T follicular helper cell (primary cell): Measurements from ENCODE around the gene RTP5.

ENCODE experiments used
- DNase-seq: peaks from one replicate; pipeline ENCODE4 v3.0.0-alpha.2; 2020; ENCODE audit warnings: low read depth

Gene RTP5

DNA sequence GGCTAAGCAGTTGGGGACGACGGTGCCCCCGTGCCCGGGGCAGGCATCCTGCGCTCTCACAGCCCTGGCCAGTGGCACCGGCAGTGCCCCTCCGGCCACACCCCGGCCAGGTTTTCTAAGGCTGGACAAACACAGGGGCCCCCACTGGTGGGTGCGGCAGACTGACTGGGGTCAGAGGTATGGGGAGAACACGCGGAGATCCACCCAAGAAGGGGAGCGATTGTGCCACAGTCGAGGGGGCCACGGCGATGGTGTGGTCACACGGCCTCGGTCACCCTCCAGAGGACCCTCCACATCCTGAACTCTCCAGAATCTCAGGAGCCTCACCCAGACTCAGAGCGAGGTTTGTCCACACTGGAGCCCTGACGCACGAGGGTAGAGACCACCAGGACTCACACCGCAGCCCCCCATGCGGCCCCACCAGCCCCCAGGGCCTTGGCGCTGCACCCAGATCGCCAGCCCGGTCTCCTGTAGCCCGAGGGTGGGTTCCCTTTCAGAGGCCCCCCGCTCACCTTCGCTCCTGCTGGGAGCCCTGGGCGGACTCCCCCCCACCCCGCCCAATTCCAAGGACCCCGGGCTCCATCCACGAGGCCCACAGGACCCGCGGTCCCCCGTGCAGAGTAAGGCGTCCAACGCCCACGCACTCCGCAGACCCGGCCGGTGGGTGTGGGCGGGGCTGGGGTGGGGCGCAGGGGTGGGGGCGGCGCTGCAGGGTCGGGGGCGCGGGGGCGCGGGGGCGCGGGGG is 26.0 kb upstream of the RTP5 start:
- no peak for DNase-seq

DNA sequence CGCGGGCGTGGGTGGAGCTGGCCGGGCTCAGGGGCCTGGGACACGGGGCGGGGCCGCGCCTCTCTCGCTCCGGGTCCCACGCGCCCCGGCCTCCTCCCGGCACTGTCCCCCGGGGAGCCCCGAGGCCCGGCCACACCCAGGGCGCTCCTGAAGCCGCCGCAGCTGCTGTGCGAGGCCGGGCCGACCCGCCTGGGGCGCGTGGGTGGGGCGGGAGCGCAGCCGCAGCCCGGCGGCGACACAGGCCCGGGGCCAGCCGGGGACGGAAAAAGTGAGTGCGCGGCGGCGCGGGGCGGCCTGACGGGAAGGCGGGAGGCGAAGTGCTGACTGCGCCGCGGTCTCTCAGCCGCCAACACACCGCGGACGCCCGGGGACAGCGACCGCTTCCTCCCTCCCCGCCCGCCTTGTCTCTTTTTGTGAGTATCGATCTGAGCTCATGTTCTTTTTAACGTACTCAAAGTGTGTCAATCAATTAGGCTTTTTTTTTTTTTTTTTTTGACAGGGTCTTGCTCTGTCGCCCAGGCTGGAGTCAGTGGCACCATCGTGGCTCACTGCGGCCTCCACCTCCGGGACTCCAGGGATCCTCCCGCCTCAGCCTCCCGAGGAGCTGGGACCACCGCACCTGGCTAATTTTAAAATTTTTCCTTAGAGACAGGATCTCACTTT is 25.3 kb upstream of the RTP5 start:
- DNase-seq: peak; percentile 67

- no peak for DNase-seq
Measured at GRCh38 chr2:241844831-241845578, 24.5 kb upstream of the RTP5 start.

DNA sequence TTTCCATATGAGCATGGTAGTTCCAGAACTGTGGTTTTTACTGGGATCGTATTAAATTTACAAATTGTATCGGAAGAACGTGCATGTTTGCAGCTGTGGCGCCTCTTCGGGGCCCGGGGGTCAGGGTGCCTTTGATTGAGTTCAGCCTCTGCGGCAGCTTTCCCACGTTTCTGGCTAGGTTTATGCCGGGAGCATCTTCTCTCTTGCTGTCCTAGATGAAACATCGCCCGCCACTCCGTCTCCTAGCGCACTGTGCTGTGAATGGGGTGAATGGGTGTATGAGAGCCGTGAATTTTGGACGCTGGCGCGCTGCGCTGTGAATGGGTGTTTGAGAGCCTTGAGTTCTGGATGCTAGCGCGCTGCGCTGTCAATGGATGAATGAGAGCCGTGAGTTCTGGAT is 23.1 kb upstream of the RTP5 start:
- DNase-seq: no peak

- DNase-seq: no peak
Measured at GRCh38 chr2:241848761-241849615, 20.5 kb upstream of the RTP5 start.

GRCh38 chr2:241849616-241850543 is 19.6 kb upstream of the RTP5 start:
- no peak for DNase-seq

DNA sequence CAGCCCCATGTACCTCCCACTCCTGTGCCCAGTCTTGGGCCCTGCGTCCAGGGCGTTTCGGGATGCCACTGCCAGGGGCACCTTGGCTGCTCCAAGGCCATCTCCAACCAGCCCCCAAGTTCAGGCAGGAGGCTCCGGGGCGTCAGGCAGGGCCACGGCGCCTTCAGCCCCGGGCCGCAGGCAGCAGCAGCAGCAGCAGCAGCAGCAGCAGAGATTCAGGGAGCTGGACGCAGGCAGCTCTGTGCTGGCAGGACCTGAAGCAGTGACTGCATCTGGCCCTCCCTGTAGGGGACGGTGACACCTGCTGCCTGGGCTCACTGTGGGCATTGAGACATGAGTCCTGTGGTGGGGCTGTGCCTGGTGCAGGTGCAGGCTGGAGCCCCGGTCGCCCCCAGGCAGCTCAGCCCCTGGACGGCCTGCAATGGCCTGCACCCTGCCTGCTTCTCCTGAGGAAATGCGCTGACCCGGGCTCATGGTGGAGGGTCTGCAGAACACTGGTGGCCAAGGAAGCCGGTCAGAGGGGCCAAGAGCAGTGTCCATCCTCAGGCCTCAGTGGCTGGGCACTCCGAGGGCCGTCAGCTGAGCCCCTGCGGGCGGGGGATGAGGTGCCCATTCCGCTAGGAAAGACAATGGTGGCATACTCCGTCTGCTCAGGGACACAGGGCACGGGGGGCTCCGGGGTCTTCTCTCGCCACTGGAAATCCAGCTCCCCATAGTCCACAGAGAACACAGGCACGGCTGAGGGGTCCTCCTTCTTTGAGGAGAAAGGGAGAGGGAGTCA is 18.8 kb upstream of the RTP5 start:
- no peak for DNase-seq

- no peak for DNase-seq
Measured at GRCh38 chr2:241851325-241852115, 18.0 kb upstream of the RTP5 start.

DNA sequence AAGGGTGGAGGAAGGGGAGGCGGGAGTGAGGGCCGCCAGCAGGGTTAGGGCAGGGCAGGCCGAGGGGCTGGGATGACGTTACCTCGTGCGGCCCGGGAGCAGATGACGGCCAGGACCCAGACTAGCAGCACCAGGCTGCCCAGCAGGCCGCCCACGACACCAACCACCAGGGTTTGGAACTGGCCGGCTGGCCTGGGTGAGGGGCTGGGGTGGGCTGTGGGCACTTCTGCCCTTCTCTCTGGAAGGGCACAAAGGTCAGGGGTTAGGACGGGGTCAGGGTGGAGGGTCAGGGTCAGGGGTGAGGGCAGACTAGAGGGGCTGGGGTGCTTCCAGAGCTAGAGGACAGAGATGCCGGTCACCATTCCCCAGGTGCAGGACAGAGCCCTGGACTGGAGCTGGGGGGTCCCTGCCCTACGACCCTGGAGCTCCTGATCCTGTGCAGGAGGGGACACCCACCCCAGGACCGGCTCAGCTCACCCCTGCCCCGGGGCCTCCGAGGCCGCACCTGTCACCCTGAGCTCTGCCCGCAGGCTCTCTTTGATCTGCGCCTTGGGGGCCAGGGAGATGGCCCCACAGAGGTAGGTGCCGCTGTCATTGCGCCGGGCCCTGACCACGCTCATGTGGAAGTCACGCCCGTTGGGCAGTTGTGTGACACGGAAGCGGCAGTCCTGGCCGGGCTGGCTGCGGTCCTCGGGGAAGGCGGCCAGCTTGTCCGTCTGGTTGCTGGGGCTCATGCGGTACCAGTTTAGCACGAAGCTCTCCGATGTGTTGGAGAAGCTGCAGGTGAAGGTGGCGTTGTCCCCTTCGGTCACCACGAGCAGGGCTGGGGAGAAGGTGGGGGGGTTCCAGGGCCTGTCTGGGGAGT is 17.2 kb upstream of the RTP5 start:
- DNase-seq: no peak

DNA sequence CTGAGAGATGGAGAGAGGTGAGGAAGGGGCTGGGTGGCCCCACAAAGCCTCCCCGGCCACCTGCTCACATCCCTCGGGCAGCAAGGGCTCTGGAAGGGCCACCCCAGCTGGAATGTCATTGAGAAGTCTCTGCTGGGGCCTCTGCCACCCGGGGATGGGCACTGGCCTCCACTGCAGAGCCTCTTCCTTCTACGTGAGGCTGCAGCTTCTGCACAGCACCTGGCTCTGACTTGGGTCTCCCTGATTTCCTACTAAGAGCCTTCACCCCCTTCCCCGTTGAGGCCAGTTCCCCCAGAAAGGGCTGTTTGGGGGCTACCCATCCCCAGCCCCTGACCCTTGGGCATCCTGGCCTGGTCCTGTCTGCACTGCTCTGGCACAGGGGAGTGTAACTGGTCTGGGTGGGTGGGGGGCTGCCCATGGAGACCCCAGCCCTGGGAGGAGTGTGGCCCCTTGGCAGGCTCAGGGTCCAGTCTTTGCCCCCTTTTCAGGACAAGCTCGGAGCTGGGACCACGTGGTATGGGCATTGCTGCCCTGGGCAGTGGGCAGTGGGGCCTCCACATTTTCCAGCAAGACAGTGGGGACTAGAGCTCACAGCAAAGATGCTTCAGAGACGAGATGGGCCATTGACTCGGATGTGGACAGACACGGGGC is 16.4 kb upstream of the RTP5 start:
- DNase-seq: no peak

DNA sequence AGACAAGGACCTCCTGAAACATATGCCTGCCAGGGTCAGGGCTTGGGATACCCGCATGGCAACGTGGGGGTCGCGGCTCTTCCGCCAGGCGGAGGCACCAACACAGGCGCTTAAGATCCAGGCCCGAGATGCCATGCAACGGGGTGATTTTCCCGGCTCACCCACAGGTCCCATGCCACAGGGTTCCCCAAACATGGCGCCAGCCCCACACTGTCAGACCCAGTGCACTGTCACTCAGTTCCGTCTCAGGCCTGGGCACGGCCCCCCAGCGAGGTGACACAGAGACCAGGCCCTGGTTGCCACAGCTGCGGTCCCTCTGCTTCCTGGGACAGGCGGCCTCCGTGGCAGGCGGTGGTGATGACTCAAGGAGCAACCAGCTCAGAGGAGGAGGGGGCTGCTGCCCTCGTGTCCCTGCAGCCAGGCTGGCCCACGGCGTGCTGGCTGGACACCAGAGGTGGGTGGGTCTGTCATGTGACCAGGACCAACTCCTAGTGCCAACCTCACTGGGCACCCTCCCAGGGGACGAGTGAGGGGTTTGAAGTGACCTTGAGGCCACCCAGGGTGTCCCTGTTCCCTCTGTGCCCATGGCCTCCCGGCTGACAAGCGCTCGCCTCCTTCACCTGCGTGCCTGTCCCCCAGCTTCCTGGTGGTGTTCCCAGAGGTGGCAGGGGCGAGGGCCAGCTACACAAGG is 15.7 kb upstream of the RTP5 start:
- DNase-seq: no peak

DNA sequence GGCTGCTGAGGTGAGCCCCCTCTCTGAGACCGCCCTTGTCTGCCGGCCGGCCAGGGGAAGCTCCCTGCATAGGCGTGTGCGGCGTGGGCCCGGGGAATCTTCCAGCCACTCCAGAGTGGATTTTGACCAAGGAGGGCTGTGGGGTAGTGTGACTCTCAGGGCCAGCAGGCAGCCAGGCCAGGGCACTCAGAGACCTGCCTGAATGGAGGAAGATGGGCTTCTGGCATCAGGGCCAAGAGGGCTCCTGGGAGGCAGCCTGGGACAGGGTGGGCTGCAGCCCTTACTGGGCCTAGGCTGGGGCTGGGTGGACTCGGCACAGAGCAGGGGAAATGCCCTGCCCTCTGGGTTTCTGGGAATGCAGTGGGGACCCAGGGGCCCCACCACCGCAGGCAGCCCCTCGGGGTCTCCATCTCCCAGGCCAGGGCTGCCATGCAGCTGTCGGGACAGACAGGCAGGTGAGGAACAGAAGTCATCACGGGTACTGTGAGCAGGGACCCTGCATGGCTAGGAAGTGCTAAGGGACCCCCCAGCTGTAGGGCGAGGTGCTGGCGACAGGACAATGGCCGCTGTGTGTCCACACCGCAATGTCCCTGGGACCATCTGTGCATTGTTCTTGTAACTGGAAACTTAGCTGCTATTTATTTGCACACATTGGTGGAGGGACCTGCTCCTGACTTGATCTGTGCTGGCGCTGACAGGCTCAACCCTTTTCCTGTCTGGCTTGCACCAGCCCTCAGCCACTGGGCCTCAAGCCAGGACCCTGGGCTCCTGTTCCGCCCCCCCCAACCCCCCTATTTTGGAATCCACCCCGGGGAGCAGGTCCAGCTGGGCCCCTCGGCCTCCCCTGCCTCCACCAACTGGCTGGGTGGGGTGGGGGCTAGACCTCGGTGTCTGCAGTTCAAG is 14.9 kb upstream of the RTP5 start:
- no peak for DNase-seq

- DNase-seq: no peak
Measured at GRCh38 chr2:241855245-241855887, 14.2 kb upstream of the RTP5 start.

- DNase-seq: no peak
Measured at GRCh38 chr2:241855888-241856422, 13.6 kb upstream of the RTP5 start.

GRCh38 chr2:241857041-241857541 is 12.4 kb upstream of the RTP5 start:
- DNase-seq: no peak
